SH-SY5Y (cell line): ENCODE results near the gene MOSMO.

Source experiments
- GATA2 ChIP-seq: IDR thresholded peaks from 2 replicates; pipeline ENCODE4 v1.6.1; 2011; ENCODE audit warnings: mild to moderate bottlenecking, low read depth, low read length
- GATA3 ChIP-seq: IDR thresholded peaks from 2 replicates; pipeline ENCODE4 v1.6.1; 2011; ENCODE audit warnings: low read depth, mild to moderate bottlenecking, low read length, moderate library complexity

The MOSMO gene

GRCh38 chr16:22063888-22064467 lies 56.1 kb downstream of the MOSMO start:
- TF ChIP-seq GATA2 (no peak), GATA3 (no peak)

GRCh38 chr16:22065252-22065651 lies 57.3 kb downstream of the MOSMO start:
- TF ChIP-seq GATA2 = no peak
- TF ChIP-seq GATA3 = no peak

- TF ChIP-seq GATA3 = no peak
- TF ChIP-seq GATA2 = no peak
These were observed 62.7 kb downstream of the MOSMO start for GRCh38 chr16:22070361-22071330.

- TF ChIP-seq GATA2 = no peak
- no peak for TF ChIP-seq GATA3
These were observed 63.5 kb downstream of the MOSMO start for GRCh38 chr16:22071331-22071910.

GRCh38 chr16:22073350-22073749 lies 65.4 kb downstream of the MOSMO start:
- TF ChIP-seq GATA3 (no peak), GATA2 (no peak)

GRCh38 chr16:22075043-22075757 lies 67.3 kb downstream of the MOSMO start:
- TF ChIP-seq GATA3 (no peak), GATA2 (no peak)

GRCh38 chr16:22075776-22076175 lies 67.9 kb downstream of the MOSMO start:
- TF ChIP-seq GATA2 = no peak
- no peak for TF ChIP-seq GATA3

- TF ChIP-seq GATA2 (no peak), GATA3 (no peak)
These were observed 69.9 kb downstream of the MOSMO start for GRCh38 chr16:22077700-22078313.

- TF ChIP-seq GATA3 (no peak), GATA2 (no peak)
These were observed 70.7 kb downstream of the MOSMO start for GRCh38 chr16:22078656-22079055.

- TF ChIP-seq GATA3 = no peak
These were observed 73.1 kb downstream of the MOSMO start for GRCh38 chr16:22081050-22081449.

GRCh38 chr16:22086440-22086839 lies 78.5 kb downstream of the MOSMO start:
- TF ChIP-seq GATA2 = no peak
- TF ChIP-seq GATA3 = no peak

GRCh38 chr16:22088642-22089041 lies 80.7 kb downstream of the MOSMO start:
- no peak for TF ChIP-seq GATA2
- TF ChIP-seq GATA3 = no peak

GRCh38 chr16:22089910-22090309 lies 82.0 kb downstream of the MOSMO start:
- TF ChIP-seq GATA3 = no peak

GRCh38 chr16:22091721-22092120 lies 83.8 kb downstream of the MOSMO start:
- TF ChIP-seq GATA3 (no peak), GATA2 (no peak)
